IPS-20b (cell line): ENCODE measurements around the gene RGR.

Experiments
- H3K27ac ChIP-seq: one replicate; pipeline ENCODE4 v1.5.1; 2013; ENCODE audit warnings: low read length
- H3K27me3 ChIP-seq: 2 replicates; pipeline ENCODE4 v1.6.1; 2013; ENCODE audit warnings: mild to moderate bottlenecking, low read length, inconsistent platforms; ENCODE audit not compliant: insufficient read depth
- H3K36me3 ChIP-seq: 2 replicates; pipeline ENCODE4 v1.6.1; 2013; ENCODE audit warnings: low read depth, mild to moderate bottlenecking, inconsistent platforms, low read length, moderate library complexity; ENCODE audit not compliant: insufficient read depth
- H3K4me1 ChIP-seq: 2 replicates; pipeline ENCODE4 v1.6.1; 2013; ENCODE audit warnings: mild to moderate bottlenecking, control low read depth, inconsistent platforms, low read length, moderate library complexity; ENCODE audit not compliant: insufficient read depth
- H3K4me3 ChIP-seq: 2 replicates; pipeline ENCODE4 v1.5.1; 2013; ENCODE audit warnings: mild to moderate bottlenecking, low read length, inconsistent platforms
- H3K9ac ChIP-seq: 2 replicates; pipeline ENCODE4 v1.6.1; 2013; ENCODE audit warnings: low read depth, mild to moderate bottlenecking, inconsistent platforms, low read length, moderate library complexity
- H3K9me3 ChIP-seq: 2 replicates; pipeline ENCODE4 v1.6.1; 2013; ENCODE audit warnings: mild to moderate bottlenecking, low read depth, low read length, inconsistent platforms; ENCODE audit not compliant: insufficient read depth

The RGR gene

GRCh38 chr10:84205049-84205852, 39.6 kb upstream of the RGR start:
- Histone ChIP-seq H3K27ac (no peak overlapping the region), H3K36me3 (no peaks in the 10 kb centered on the region), H3K4me3 (no peak overlapping the region), H3K9ac (no peak overlapping the region), H3K9me3 (no peaks in the 10 kb centered on the region), H3K4me1 (no peaks in the 10 kb centered on the region), H3K27me3 (no peaks in the 10 kb centered on the region; the same call in 1 of the 2 replicates)

- H3K27ac ChIP-seq: no peak overlapping the region
- no peaks in the 10 kb centered on the region for H3K4me1 ChIP-seq
- no peak overlapping the region for H3K9ac ChIP-seq
- no peak overlapping the region for H3K4me3 ChIP-seq
- H3K27me3 ChIP-seq: no peaks in the 10 kb centered on the region; the same call in 1 of the 2 replicates
- no peaks in the 10 kb centered on the region for H3K9me3 ChIP-seq
- no peaks in the 10 kb centered on the region for H3K36me3 ChIP-seq
Measured at GRCh38 chr10:84205853-84206525, 38.9 kb upstream of the RGR start.

GRCh38 chr10:84208023-84208422, 36.8 kb upstream of the RGR start:
- Histone ChIP-seq H3K4me1 (no peaks in the 10 kb centered on the region), H3K27me3 (no peaks in the 10 kb centered on the region; the same call in 1 of the 2 replicates)

GRCh38 chr10:84211566-84211965, 33.3 kb upstream of the RGR start:
- Histone ChIP-seq H3K27ac (no peak overlapping the region), H3K27me3 (no peaks in the 10 kb centered on the region; the same call in 1 of the 2 replicates), H3K4me3 (no peak overlapping the region), H3K36me3 (no peaks in the 10 kb centered on the region), H3K4me1 (no peaks in the 10 kb centered on the region), H3K9me3 (no peaks in the 10 kb centered on the region), H3K9ac (no peak overlapping the region)

More at GRCh38 chr10:84208023-84208422, 36.8 kb upstream of the RGR start:
- Histone ChIP-seq H3K4me3 (no peak overlapping the region), H3K36me3 (no peaks in the 10 kb centered on the region), H3K9ac (no peak overlapping the region), H3K27ac (no peak overlapping the region), H3K9me3 (no peaks in the 10 kb centered on the region)

- Histone ChIP-seq H3K27me3 (no peaks in the 10 kb centered on the region), H3K36me3 (no peaks in the 10 kb centered on the region), H3K9me3 (no peaks in the 10 kb centered on the region), H3K4me1 (no peaks in the 10 kb centered on the region), H3K4me3 (no peak overlapping the region), H3K27ac (no peak overlapping the region), H3K9ac (no peak overlapping the region)
Measured at GRCh38 chr10:84212014-84212413, 32.8 kb upstream of the RGR start.

GRCh38 chr10:84213076-84213475, 31.8 kb upstream of the RGR start:
- Histone ChIP-seq H3K9me3 (no peaks in the 10 kb centered on the region), H3K9ac (no peak overlapping the region), H3K27me3 (no peaks in the 10 kb centered on the region), H3K4me1 (no peaks in the 10 kb centered on the region), H3K27ac (no peak overlapping the region), H3K36me3 (no peaks in the 10 kb centered on the region), H3K4me3 (no peak overlapping the region)

GRCh38 chr10:84214046-84214572, 30.7 kb upstream of the RGR start:
- H3K9ac ChIP-seq: no peak overlapping the region
- H3K36me3 ChIP-seq: no peaks in the 10 kb centered on the region
- H3K4me1 ChIP-seq: no peaks in the 10 kb centered on the region
- H3K4me3 ChIP-seq: no peak overlapping the region
- H3K27ac ChIP-seq: no peak overlapping the region
- H3K27me3 ChIP-seq: no peaks in the 10 kb centered on the region
- no peaks in the 10 kb centered on the region for H3K9me3 ChIP-seq

GRCh38 chr10:84214612-84215235, 30.1 kb upstream of the RGR start:
- H3K9me3 ChIP-seq: no peaks in the 10 kb centered on the region
- no peaks in the 10 kb centered on the region for H3K36me3 ChIP-seq
- no peak overlapping the region for H3K27ac ChIP-seq
- H3K4me3 ChIP-seq: no peak overlapping the region
- H3K9ac ChIP-seq: no peak overlapping the region
- no peaks in the 10 kb centered on the region for H3K4me1 ChIP-seq
- H3K27me3 ChIP-seq: no peaks in the 10 kb centered on the region

- no peaks in the 10 kb centered on the region for H3K9me3 ChIP-seq
- no peak overlapping the region for H3K9ac ChIP-seq
- no peak overlapping the region for H3K4me3 ChIP-seq
- H3K4me1 ChIP-seq: no peaks in the 10 kb centered on the region
- no peak overlapping the region for H3K27ac ChIP-seq
- H3K27me3 ChIP-seq: no peaks in the 10 kb centered on the region
- H3K36me3 ChIP-seq: no peaks in the 10 kb centered on the region
Measured at GRCh38 chr10:84216834-84217233, 28.0 kb upstream of the RGR start.

- Histone ChIP-seq H3K36me3 (no peaks in the 10 kb centered on the region), H3K9ac (no peak overlapping the region), H3K4me1 (no peaks in the 10 kb centered on the region), H3K27ac (no peak overlapping the region), H3K9me3 (no peaks in the 10 kb centered on the region), H3K27me3 (no peaks in the 10 kb centered on the region; the same call in 1 of the 2 replicates), H3K4me3 (no peak overlapping the region)
Measured at GRCh38 chr10:84217746-84218145, 27.1 kb upstream of the RGR start.

GRCh38 chr10:84221916-84222315, 22.9 kb upstream of the RGR start:
- Histone ChIP-seq H3K9ac (no peak overlapping the region), H3K4me3 (no peak overlapping the region), H3K27ac (no peak overlapping the region), H3K9me3 (no peaks in the 10 kb centered on the region), H3K4me1 (no peaks in the 10 kb centered on the region), H3K36me3 (no peaks in the 10 kb centered on the region), H3K27me3 (peaks cover 14% of the 10 kb centered on the region; the same call in 1 of the 2 replicates)
